PFSK-1 (cell line): ENCODE data around the gene MYLK3.

ENCODE experiments used
- POLR2AphosphoS5 ChIP-seq: IDR thresholded peaks from 2 replicates; pipeline ENCODE4 v1.6.1; 2012; ENCODE audit warnings: low read depth, mild to moderate bottlenecking, control low read depth, low read length, moderate library complexity
- TAF1 ChIP-seq: IDR thresholded peaks from 2 replicates; pipeline ENCODE4 v1.6.1; 2012; ENCODE audit warnings: low read length, control low read depth, borderline replicate concordance; ENCODE audit not compliant: insufficient read depth
- TF ChIP-seq, protein P1 (sequence below), 2 experiments: IDR thresholded peaks; 2 replicates each; pipeline versions ENCODE4 v1.6.1 to v1.8.0; 2011 to 2012; ENCODE audit warnings: low read depth in 2 of 2, low read length in 2 of 2, control low read depth in 1 of 2, inconsistent platforms in 1 of 2, mild to moderate bottlenecking in 1 of 2, moderate library complexity in 1 of 2; ENCODE audit not compliant: insufficient read depth in 1 of 2

GRCh38 chr16:46753015-46753414 is 4.9 kb upstream of the MYLK3 start:
- TF ChIP-seq, protein P1, sequence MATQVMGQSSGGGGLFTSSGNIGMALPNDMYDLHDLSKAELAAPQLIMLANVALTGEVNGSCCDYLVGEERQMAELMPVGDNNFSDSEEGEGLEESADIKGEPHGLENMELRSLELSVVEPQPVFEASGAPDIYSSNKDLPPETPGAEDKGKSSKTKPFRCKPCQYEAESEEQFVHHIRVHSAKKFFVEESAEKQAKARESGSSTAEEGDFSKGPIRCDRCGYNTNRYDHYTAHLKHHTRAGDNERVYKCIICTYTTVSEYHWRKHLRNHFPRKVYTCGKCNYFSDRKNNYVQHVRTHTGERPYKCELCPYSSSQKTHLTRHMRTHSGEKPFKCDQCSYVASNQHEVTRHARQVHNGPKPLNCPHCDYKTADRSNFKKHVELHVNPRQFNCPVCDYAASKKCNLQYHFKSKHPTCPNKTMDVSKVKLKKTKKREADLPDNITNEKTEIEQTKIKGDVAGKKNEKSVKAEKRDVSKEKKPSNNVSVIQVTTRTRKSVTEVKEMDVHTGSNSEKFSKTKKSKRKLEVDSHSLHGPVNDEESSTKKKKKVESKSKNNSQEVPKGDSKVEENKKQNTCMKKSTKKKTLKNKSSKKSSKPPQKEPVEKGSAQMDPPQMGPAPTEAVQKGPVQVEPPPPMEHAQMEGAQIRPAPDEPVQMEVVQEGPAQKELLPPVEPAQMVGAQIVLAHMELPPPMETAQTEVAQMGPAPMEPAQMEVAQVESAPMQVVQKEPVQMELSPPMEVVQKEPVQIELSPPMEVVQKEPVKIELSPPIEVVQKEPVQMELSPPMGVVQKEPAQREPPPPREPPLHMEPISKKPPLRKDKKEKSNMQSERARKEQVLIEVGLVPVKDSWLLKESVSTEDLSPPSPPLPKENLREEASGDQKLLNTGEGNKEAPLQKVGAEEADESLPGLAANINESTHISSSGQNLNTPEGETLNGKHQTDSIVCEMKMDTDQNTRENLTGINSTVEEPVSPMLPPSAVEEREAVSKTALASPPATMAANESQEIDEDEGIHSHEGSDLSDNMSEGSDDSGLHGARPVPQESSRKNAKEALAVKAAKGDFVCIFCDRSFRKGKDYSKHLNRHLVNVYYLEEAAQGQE (IDR thresholded peaks at IDR 0.05; ENCODE audit: insufficient read depth in 1 of 2, low read depth in 2 of 2, low read length in 2 of 2) = no peak
- no peak for TF ChIP-seq TAF1
- no peak for TF ChIP-seq POLR2AphosphoS5
